NCI-H2227 (cell line): ENCODE measurements around the gene TMX1.

Source experiments
- DNase-seq: peaks from one replicate; lab custom pipeline; 2025; ENCODE audit not compliant: unreplicated experiment; lab: John Stamatoyannopoulos, UW

TMX1 gene

DNA sequence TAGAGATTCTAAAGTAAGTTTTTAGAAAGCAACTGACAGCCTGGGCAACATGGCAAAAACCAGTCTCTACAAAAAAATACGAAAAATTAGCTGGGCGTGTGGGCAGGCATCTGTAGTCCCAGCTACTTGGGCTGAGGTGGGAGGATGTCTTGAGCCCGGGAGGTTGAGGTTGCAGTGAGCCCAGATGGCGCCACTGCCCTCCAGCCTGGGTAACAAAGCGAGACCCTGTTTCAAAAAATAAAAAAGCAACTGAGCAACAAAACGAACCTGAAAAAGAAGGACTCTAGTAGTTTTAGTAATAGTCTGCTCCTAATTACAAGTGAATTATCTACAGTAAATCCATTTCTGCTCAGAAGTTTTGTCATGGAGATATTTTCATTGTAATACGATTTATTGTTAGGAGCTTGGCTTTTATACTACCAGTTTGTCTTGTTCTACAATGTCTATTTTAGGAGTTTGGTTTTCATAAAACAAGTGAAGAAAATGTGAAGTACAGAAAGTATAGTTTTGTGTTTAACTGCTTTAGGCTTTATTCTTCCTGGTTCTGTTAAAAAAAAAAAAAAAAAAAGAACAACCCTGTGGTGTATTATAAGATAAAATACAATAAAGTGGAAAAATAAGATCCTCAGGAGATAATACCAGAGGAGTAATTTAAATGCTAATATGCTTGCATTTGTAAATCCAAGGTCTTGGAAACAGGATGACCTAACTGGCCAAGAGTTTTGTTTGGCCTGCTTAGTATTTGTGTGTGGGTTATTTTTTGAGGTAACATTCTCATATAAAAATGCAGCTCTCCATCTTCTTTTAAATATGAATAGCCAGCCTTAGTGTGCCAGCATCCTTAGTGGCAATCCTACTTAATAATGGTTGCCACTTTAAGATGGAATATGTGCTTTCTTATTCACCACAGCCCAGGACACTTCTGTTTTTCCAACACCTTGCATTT, 2.8 kb downstream of the TMX1 start:
- peak; percentile 14 for DNase-seq

DNA sequence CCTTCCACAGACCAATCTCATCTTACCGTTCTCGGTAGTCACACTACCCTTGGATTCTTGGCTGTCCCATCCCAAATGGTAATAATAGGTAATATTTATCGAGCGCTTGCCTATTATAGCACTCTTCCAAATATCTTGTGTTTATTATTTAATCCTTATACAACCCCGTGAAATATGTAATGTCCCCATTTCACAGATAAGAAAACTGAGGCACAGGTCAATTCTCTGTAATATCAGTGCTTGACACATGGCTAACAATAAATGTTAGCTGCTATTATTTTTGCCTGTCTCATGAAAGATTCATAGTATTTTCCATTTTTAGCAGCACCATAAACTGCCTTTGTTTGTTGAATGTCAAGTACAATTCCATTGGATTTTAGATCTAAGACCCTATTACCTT, 4.5 kb downstream of the TMX1 start:
- no peak for DNase-seq

DNA sequence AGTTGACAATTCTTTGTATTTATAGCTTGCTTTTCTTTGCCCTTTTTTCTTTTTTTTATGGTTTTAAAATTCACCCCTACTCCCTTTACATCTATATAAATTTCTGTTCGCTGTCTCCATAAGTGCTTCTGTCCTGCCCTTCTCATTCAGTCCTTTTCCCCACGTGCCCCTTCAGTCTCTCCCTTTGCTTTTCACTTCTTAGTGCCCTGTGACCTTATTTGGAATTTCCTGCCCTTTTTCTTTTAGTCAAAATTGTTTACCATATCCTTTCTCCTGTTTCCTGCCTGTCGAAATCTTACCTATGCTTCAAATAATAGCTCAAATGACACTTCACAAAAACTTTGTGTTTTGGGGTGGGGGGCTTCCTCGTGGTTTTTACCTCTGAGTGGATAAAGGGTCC, 6.0 kb downstream of the TMX1 start:
- DNase-seq = no peak

DNA sequence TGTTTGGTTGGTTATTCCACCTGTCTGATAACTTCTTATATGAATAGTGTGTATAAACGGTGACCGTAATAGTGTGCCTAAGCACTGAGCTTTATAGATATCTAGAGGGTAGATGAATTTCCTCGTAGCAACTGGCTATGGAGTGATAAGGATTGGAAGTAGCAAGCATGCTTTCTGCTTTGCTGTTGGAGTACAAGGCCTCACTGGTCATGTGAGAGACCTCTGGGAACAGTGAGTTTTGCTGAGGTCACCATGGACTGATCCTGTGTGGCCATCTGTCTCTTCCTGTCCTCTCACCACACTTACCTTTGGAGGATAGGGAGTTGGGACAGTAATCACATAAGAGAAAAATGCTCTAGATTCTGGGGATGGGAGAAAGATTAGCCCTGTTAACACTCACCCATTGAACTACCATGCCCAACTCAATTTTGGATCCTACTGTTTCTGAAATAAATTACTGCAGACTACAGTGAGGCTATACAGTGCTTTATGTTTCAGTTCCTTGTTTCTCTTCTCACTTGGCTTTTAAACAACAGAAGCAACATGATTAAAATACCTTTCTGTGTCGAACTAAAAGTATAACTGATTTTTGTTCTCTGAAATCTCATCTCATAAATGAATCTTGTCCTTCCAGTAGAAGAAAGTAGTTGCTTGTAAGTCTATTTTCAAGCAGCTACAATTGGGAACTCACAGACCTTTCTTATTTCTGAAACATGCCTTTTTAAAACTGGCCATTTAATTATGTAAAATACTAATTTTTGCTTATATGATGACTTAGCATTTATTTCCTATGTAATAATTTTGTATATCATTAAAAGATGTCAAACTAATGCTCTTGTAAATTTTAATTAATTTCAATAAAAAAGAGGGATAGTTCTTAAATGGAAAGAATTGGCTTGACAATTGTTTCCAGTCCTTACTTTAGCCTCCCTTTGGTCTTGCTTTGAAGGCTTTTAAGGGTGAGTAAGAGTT, 8.3 kb downstream of the TMX1 start:
- no peak for DNase-seq

DNA sequence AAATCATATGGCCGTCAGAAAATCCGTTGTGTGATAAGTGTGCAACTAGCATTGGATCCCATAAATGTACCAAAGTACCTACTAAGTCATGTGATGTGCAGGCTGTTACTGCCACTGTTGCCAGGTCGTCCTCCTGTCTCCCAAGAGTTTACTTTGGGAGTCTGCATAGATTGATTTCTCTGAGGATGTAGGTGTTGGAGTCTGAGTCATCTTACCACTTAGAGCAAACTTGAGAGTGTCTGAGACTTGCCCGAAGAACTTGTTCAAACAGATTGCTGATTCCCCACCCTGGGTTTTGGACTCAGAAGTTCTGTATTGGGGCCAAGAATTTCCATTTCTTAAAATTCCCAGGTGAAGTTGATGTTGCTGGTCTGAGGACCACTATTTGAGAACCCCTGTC, 11.4 kb downstream of the TMX1 start:
- DNase-seq = no peak

DNA sequence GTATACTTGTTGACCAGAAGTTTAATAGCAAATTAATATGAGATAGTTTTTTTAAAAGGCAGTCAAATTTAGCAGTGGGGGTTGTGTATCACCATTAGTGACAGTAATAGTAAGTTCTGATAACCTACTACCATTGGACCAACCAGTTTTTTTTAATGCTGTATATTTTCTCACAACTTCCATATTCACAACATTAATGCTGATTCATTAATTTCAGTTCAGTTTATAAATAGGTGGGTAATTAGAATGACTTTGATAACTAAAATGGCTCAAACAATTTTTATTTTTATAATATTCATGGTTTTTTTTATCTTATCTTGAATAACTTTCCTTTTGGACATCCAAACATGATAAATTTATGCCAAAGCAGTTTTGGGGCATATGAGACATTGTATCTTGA, 13.8 kb downstream of the TMX1 start:
- DNase-seq = no peak

DNA sequence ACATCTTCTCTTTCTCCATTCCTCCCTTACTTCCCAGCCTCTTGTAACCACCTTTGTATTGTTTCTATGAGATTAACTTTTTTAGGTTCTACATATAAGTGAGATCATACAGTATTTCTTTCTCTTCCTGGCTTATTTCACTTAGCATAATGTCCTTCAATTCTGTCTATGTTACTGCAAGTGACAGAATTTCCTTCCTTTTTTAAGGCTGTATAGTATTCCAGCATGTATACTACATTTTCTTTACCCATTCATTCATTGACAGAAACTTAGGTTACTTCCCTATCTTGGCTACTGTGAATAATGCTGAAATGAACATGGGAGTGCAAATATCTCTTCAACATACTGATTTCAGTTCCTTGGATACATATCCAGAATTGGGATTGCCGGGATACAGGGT, 18.2 kb downstream of the TMX1 start:
- no peak for DNase-seq

DNA sequence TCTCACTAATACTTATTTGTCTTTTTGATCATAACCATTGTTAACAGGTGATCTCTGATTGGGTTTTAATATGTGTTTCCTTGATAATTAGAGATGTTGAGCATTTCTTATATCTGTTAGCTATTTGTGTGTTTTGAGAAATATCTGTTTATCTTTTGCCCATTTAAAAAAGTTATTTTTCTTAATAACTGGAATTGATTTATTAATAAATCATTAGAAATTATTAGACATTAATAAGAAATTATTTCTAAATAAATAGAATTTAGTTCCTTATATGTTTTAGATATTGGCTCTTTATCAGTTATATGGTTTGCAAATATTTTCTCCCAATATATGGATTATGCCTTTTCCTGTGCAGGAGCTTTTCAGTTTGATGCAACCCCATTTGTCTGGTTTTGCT, 18.7 kb downstream of the TMX1 start:
- DNase-seq = no peak

DNA sequence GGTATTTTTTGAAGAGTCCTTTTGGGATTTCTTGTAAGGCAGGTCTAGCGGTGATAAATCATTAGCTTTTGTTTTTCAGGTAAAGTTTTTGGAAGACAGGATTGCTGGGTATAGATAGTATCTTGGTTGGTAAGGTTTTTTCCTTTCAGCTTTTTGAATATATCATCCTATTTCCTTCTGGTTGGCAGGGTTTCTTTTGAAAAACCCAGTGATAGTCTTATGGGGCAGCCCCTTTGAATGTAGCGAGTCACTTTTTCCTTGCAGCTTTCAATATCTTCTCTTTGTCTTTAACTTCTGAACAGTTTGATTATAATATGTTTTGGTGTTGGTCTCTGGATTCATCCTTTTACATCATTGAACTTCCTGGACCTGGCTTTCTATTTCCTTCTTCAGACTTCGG, 20.2 kb downstream of the TMX1 start:
- DNase-seq = no peak

DNA sequence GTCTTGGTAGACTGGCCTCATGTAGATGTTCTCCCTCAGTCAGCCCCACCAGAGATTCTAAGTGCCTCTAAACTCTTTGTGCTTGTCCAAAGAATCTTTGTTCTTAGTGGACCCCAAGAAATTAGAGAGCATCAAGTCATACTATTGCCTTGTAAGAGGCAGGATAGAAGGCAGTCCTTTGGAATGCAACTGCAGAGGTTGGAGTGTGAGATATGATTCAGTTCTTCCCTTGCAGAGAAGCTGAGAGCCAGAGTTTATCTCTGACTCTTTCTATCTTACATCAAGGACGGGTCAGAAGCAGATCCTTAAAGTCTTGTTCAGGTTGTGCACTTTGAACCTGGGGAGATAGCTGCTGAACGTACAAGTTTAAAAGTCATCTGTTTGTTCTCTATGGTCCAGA, 21.1 kb downstream of the TMX1 start:
- DNase-seq = no peak

DNA sequence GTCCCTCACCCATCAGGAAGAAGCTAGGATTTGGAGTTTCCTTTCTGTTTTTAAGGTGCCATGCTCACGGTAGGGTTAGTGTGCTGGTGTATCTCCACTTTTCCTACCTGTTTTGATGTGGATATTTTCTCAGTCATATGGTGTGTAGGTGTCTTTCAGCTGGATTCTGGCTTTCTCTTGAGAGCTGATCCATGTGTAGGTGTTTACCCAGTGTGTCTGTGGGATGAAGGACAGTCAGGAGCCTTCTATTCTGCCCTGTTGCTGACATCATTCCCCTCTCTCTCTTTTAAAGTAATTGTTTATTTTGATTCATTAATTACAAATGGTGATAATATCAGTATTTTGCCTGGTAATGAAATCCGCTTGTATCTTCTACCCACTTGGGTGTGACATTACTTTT, 22.8 kb downstream of the TMX1 start:
- DNase-seq = no peak

DNA sequence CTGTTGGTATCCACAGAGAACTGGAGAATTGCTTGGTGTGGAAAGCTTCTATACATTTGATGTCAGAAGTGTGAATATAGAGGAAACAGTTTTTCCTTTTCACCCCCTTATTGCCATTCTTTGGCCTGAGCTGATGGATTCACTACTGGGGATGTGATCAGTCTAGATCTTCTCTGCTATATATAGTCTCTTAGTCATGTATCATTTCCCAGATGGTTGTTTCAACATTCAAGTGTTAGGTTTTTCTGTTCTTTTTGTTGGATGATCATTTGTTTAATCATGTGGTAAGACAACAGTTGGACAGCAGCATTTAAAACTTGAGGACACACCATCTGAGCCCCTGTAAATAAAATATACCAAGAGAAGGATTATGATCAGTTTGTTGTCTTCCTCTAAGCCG, 29.6 kb downstream of the TMX1 start:
- DNase-seq = no peak

DNA sequence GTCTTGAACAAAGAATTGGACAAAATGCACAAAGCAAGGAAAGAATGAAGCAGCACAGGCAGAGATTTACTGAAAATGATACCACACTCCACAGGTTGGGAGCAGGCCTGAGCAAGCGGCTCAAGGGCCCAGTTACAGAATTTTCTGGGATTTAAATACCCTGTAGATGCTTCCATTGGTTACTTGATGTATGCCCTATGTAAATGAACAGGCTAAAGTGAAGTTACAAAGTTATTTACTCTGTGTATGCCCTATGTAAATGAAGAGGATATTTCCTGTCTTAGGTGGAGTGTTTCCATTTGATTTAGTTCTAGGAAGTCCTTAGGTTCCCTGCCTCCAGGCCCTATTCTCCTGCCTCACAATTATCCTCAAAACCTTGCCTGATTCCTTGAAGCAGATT, 36.6 kb downstream of the TMX1 start:
- DNase-seq = no peak

DNA sequence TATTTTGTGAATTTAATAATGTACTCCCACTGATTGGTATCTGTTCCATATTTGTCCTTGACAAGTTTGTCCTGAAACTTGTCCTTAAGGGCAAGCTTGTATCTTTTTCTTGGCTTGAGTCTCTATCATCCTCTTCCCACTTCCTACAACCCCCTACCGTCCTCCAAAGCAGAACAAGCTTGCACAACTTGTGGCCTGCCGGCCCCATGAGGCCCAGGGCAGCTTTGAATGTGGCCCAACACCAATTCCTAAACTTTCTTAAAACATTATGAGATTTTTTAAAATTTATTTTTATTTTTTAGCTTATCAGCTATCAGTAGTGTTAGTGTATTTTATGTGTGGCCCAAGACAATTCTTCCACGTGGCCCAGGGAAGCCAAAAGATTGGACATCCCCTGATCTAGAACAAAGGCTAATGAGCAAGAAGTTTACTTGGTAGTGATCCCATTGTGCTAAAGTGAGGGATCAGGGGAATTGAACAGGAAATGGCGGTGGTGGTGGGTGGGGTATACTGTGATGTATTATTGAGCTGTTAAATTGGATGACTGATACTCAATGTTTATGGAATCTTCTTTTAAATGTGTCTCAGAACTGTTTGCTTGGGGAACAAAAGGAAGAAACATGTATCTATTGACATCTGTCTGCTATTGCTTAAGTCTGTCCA, 37.8 kb downstream of the TMX1 start:
- DNase-seq = no peak

DNA sequence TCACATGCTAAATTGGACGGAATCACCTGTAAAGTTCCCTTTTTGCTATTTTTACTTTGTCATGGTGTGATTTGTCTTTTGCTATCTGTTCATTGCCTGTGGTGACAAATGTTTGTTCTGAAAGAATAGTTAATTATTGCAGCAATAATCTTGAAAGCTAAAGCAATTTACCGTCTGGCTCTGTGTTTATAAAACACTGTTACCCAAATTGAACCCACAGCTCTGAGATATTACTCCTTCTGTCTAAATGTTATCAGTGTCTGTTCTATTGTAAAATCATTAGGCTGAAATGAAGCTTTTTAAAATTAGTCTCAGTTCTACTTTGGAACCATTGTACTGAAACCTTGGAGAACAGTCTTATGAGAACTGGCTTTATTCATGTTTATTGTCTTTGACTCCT, 42.5 kb downstream of the TMX1 start:
- DNase-seq = no peak

DNA sequence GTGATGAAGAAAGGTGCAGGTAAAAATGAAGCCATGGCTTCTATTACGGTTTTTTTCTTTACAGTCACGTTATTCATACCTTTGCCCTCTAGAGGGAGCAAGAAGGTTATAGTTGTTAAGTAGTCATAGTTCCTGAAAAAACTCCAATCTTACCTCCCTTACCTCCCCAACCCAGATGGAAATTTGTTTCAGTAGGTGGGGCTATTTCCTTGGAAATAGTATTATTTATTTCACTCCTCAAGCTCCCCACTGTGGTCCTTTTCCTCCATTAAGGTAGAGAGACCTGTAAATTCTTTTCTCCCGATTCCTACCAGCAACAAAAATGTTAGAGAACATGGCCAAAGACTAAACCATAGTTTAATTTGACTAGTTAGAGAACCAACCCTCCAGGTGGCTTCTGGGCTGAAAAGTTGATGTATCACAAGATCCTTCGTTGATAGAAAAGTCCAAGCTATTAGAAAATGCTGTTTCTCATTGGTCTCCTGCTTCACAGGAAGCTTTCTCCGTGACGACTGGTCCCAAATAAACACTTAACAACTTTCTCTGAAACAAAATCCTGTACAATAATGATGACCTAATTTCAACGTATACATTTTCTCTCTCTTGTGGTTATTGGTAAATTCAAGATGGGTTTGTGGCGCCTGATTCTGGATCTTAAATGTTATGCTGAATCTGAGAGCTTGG, 43.5 kb downstream of the TMX1 start:
- DNase-seq = peak; percentile 83

DNA sequence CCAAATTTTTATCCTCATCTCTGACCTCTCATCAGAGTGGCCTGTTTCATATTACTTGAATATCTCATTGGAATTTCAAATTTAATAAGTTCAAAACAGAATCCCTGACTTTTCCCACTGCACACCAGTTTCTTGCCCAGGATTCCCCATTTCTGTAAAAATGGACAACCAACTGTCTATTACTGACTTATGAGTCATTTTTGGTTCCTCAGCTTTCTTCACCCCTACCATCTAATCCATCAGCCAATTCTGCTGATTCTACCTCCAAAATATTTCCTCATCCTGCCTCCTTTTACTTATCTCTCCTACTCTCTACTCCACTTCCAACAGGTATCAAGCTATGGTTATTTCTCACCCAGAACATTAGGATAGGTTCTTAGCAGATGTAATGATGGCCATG, 44.2 kb downstream of the TMX1 start:
- no peak for DNase-seq

DNA sequence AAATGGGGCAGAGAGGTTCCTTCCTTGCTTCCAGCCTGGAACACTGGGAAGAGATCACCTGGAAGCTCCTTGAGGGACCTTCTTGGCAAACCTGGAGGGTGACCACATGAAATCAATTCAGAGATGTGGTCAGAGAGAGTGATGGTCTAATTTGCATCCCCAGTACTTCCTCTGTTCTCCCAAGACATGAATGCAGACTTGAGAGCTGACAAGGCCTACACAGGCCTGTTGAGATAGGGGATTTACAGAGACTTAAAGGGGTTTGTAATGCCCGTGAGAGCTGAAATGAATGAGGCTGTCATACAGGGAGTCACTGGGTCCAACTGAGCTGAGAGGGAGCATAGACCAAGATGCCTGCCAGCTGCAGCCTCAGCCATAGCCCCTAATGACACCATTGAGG, 45.1 kb downstream of the TMX1 start:
- no peak for DNase-seq

DNA sequence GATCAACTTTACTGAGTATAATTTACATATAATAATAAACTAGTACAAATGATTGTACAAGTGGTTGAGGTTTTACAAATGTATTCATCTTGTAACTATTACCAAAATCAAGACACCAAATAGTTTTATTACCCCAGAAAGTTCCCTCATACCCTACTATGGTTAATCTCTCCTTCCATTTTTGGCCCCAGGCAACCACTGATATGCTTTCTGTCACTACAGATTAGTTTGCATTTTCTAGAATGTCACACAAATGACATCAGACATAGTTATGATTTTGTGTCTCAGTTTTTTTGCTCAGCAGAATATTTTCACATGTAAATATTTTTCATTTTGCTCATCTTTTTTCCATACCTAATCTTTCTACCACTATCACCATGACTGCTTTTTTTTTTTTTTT, 49.1 kb downstream of the TMX1 start:
- no peak for DNase-seq

DNA sequence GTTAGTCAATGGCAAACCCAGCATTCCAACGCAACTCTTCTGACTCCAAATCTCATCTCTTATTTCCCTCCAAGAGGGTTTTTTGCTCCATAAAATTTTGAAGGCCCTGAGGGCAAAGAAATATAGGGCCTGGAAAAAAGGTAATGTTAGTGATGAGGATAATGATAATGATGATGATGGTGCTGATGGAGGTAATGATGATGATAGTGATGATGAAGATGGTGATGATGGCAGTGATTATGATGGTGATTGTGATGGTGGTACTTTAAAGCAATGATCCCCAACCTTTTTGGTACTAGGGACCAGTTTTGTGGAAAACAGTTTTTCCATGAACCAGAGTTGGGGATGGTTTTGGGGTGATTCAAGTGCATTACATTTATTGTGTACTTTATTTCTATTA, 50.1 kb downstream of the TMX1 start:
- no peak for DNase-seq

DNA sequence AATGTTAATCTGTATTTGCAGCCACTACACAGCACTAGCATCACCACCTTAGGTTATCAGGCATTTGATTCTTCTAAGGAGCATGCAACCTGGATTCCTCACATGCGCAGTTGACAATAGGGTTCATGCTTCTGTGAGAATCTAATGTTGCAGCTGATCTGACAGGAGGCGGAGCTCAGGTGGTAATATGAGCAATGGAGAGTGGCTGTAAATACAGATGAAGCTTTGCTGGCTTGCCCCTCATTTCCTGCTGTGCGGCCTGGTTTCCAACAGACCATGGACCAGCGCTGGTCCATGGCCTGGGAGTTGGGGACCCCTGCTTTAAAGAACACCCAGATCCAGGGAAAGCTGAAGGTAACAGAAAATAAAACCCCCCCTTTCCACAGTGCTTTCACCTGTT, 51.0 kb downstream of the TMX1 start:
- DNase-seq = no peak
